GM12873 (cell line): ENCODE measurements around the gene NBAS.

Experiments used
- TF ChIP-seq, protein P1 (sequence below): IDR thresholded peaks from 2 replicates; pipeline ENCODE4 v1.5.1; 2012; ENCODE audit warnings: low read depth, mild to moderate bottlenecking, moderate library complexity, low read length, control low read depth; ENCODE audit not compliant: insufficient read depth; ENCODE audit errors: missing control alignments

NBAS gene

DNA sequence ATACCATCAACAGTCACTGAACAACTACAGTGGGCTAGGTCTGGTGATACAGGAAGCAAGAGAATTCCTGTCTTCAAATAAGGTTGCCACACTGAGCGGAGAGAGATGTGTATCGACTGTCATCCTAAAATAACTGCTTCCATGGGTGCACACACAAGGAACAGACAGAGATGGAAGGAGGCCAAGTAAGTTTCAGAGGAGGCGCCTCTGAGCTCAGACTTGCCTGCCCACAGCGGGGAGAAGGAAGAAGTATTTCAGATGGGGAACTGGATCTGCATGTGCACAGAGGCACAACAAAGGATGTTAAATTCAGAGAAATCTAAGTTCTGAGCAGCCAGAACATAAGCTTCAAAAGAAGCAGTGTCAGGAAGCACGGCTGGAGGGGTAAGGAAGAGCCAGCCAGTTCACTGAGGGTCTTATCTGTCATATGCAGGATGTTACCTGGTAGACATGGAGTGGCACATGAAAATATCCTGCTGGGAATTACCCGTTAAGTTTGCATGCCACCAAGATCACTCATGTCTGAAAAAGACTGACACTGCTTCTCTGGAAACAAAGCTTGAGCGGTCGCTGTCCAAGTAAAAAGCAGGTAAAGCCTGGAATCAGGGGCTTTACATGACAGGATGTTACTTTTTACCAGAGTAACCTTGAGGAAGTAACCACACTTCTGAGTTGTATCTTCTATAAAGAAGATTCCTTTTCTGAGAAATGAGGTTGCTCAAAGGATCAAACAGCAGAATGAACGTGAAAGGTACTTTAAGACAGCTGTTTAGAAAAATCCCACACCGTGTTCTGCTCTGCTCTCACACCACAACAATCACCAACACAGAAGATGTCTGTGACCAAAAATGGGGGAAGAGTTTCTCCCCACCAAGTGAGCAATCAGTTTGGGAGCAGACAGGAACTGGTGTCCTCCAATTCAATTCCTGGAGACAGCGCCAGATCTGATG is 260.2 kb downstream of the NBAS start:
- TF ChIP-seq, protein P1, sequence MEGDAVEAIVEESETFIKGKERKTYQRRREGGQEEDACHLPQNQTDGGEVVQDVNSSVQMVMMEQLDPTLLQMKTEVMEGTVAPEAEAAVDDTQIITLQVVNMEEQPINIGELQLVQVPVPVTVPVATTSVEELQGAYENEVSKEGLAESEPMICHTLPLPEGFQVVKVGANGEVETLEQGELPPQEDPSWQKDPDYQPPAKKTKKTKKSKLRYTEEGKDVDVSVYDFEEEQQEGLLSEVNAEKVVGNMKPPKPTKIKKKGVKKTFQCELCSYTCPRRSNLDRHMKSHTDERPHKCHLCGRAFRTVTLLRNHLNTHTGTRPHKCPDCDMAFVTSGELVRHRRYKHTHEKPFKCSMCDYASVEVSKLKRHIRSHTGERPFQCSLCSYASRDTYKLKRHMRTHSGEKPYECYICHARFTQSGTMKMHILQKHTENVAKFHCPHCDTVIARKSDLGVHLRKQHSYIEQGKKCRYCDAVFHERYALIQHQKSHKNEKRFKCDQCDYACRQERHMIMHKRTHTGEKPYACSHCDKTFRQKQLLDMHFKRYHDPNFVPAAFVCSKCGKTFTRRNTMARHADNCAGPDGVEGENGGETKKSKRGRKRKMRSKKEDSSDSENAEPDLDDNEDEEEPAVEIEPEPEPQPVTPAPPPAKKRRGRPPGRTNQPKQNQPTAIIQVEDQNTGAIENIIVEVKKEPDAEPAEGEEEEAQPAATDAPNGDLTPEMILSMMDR = no peak

DNA sequence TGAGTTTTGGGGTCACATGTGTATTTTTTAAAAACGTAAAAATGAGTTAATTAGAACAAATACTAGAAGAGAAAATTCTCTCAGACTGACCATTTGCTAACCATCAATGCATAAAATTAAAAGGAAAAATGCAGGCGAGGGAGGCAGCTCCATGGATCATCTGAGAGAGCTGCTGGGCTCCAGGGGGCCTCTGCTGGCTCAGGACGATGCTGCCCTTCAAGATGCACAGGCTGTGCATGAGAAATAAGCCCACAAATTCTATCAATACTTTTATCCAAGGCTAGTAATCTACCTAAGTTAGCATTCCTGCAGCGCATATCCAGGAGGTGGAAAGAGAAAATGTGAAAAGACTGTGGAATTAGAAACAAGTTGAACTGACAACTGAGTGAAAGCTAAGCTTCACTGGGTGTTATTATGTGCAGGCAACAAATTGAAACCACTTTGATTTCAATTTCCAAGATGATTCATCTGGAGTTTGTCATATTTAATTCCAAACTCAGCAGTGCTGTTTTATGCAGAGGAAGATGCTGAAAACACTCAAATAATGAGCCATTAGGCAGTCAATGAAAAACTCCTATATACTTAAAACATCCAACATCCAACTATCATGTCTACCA is 261.1 kb downstream of the NBAS start:
- TF ChIP-seq, protein P1 = no peak

DNA sequence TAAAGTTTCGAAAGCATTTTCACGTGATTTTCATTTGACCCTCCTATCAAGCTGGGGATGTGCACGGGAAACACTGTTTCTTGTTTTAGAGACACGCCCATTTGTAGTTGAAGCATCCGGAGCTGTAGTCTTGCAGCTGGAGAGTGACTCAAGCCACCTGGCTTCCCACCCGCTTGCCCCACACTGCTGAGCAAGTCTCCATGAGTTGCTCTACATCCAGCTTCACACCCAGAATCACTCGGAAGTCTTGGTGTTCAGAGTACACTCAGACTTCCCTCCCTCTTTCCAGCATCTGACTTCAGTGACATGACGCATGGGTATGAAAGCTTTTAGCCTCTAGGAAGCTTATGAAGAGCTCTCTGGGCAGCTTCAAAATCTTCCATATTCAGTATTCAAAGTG is 262.4 kb downstream of the NBAS start:
- TF ChIP-seq, protein P1 = no peak

DNA sequence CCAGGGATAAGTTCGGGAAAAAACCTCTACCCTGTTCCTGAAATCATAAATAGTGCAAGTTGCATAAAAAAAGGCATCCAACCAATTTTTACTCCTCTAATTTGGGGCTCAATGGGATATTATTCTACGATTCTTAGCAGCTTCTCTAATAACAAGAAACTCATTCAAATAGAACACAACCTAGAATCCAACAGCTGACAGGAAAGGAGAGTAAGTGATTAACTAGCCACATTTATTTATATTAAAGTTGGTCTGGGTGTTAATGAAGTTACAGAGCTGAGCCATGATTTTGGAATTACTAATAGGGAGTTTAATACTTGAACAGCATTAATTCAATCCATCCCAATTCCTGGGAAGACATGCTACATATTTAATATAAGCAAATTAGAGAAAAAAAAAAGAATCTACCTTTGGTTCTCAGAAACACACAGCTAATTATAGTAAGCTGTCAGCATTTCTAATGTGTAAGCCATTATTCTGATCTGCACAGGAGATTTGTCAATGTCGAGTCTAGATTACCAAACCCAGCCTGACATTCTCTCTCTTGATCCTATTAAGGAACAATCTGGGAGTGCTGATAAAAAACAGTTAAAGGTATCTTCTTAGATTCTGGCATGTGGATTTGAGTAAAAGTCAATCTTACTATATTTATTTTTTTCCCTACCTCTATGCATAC is 267.7 kb downstream of the NBAS start:
- TF ChIP-seq, protein P1 = no peak

DNA sequence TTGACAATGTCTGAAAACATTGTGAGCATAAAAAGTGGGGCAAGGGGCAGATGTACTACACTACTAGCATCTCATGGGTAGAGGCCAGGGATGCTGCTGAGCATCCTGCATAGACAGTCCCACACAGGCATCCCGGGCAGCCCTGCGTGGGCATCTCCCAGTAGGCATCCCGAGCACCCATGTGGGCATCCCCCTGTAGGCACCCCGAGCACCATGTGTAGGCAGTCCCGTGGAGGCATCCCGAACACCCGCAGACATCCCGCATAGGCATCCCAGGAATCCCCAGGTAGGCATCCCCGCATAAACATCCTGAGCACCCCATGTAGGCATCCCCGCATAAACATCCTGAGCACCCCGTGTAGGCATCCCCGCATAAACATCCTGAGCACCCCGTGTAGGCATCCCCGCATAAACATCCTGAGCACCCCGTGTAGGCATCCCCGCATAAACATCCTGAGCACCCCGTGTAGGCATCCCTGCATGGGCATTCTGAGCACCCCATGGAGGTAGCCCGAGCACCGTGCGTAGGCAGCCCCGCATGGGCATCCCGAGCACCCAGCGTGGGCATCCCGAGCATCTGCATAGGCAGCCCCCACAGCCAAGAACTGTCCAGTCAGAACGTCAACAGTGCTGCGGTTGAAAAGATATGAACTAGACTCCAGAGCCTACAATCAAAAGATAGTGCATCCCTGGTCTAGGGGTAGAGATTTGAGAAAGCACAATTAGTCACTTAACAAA is 273.5 kb downstream of the NBAS start:
- TF ChIP-seq, protein P1 = no peak

DNA sequence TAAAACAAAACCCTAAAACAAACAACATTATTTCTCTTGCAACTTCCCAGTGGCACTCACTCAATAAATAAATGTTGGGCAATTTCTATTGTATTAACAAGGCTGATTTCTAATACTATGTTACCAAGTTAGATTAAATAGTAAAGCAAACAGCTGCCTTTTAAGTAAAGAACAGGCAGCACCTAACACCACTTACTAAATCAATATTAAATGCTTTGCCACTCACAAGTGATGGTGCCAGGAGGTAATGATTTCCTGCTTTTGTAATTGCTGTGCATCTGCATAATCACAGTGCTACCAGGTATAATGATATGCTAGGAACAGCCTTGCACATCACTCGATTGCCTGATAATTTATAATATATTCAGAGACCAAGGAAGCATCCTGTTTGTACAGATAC is 276.5 kb downstream of the NBAS start:
- TF ChIP-seq, protein P1 = no peak
